ENCODE data around the gene ANKMY1.

The ANKMY1 gene

GRCh38 chr2:240502059-240502429 is 55.7 kb downstream of the ANKMY1 start:
- H4K20me1 ChIP-seq (ENCODE audit: insufficient read depth, low read length): no peaks in the 10 kb centered on the region
- no peaks in the 10 kb centered on the region for H3K36me3 ChIP-seq (replicated peaks; ENCODE audit: low read depth, low read length)
- no peak overlapping the region for H2AFZ ChIP-seq (ENCODE audit: low read depth, low read length)
- no peaks in the 10 kb centered on the region for H3K27me3 ChIP-seq (ENCODE audit: low read depth, low read length)
- no peak for TF ChIP-seq CTCF (IDR thresholded peaks at IDR 0.05; ENCODE audit: low read depth, low read length)
- no peak for TF ChIP-seq EZH2phosphoT487 (IDR thresholded peaks at IDR 0.05; ENCODE audit: low read depth)
- no peaks in the 10 kb centered on the region for H3K4me1 ChIP-seq (ENCODE audit: low read length)
- H3K27ac ChIP-seq (ENCODE audit: low read length): no peak overlapping the region
- no peak overlapping the region for H3K4me2 ChIP-seq (ENCODE audit: low read length)
- no peaks in the 10 kb centered on the region for H3K79me2 ChIP-seq (ENCODE audit: low read length)
- no peak overlapping the region for H3K4me3 ChIP-seq (ENCODE audit: low read length)
- no peak overlapping the region for H3K9ac ChIP-seq (ENCODE audit: low read length)
- no peaks in the 10 kb centered on the region for H3K9me3 ChIP-seq (ENCODE audit: insufficient read depth, low read length)

DNA sequence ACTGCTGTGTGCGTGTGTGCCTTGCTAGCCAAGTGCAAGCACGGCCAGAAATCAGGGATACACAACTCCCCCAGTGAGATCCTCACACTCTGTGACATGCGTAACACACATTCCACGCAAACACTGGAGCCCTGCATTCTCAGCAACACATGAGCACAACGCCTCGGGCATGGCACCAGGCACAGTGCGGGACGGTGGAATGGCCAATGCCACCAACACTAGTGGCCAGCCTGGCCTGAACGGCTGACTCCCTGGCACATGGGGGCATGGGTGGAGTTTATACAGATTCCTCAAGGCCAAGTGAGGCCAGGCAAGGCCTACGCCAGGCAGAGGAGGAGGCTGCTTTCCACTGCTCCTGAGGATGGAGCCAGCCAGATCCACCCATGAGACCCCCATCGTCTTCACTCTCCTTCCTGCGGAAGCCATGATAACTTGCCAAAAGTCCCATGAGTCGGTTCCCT is 56.2 kb downstream of the ANKMY1 start:
- no peak overlapping the region for H3K4me3 ChIP-seq (ENCODE audit: low read length)
- peaks cover 2% of the 10 kb centered on the region for H3K36me3 ChIP-seq (replicated peaks; ENCODE audit: low read depth, low read length)
- H3K79me2 ChIP-seq (ENCODE audit: low read length): no peaks in the 10 kb centered on the region

GRCh38 chr2:240500561-240501423 is 57.0 kb downstream of the ANKMY1 start:
- Histone ChIP-seq H3K79me2 (ENCODE audit: low read length) (no peaks in the 10 kb centered on the region), H3K27me3 (ENCODE audit: low read depth, low read length) (no peaks in the 10 kb centered on the region), H3K27ac (ENCODE audit: low read length) (no peak overlapping the region), H3K9me3 (ENCODE audit: insufficient read depth, low read length) (no peaks in the 10 kb centered on the region), H3K36me3 (replicated peaks; ENCODE audit: low read depth, low read length) (peaks cover 3% of the 10 kb centered on the region), H3K4me1 (ENCODE audit: low read length) (no peaks in the 10 kb centered on the region), H4K20me1 (ENCODE audit: insufficient read depth, low read length) (no peaks in the 10 kb centered on the region), H3K4me3 (ENCODE audit: low read length) (no peak overlapping the region), H3K4me2 (ENCODE audit: low read length) (no peak overlapping the region), H3K9ac (ENCODE audit: low read length) (no peak overlapping the region), H2AFZ (ENCODE audit: low read depth, low read length) (no peak overlapping the region)
- TF ChIP-seq CTCF (IDR thresholded peaks at IDR 0.05; ENCODE audit: low read depth, low read length) (no peak), EZH2phosphoT487 (IDR thresholded peaks at IDR 0.05; ENCODE audit: low read depth) (no peak)

More for the DNA sequence above, 56.2 kb downstream of the ANKMY1 start:
- Histone ChIP-seq H3K27ac (ENCODE audit: low read length) (no peak overlapping the region), H3K4me2 (ENCODE audit: low read length) (no peak overlapping the region), H2AFZ (ENCODE audit: low read depth, low read length) (no peak overlapping the region), H3K27me3 (ENCODE audit: low read depth, low read length) (no peaks in the 10 kb centered on the region), H3K9ac (ENCODE audit: low read length) (no peak overlapping the region), H3K9me3 (ENCODE audit: insufficient read depth, low read length) (no peaks in the 10 kb centered on the region), H3K4me1 (ENCODE audit: low read length) (no peaks in the 10 kb centered on the region), H4K20me1 (ENCODE audit: insufficient read depth, low read length) (no peaks in the 10 kb centered on the region)
- TF ChIP-seq EZH2phosphoT487 (IDR thresholded peaks at IDR 0.05; ENCODE audit: low read depth) (no peak), CTCF (IDR thresholded peaks at IDR 0.05; ENCODE audit: low read depth, low read length) (no peak)

DNA sequence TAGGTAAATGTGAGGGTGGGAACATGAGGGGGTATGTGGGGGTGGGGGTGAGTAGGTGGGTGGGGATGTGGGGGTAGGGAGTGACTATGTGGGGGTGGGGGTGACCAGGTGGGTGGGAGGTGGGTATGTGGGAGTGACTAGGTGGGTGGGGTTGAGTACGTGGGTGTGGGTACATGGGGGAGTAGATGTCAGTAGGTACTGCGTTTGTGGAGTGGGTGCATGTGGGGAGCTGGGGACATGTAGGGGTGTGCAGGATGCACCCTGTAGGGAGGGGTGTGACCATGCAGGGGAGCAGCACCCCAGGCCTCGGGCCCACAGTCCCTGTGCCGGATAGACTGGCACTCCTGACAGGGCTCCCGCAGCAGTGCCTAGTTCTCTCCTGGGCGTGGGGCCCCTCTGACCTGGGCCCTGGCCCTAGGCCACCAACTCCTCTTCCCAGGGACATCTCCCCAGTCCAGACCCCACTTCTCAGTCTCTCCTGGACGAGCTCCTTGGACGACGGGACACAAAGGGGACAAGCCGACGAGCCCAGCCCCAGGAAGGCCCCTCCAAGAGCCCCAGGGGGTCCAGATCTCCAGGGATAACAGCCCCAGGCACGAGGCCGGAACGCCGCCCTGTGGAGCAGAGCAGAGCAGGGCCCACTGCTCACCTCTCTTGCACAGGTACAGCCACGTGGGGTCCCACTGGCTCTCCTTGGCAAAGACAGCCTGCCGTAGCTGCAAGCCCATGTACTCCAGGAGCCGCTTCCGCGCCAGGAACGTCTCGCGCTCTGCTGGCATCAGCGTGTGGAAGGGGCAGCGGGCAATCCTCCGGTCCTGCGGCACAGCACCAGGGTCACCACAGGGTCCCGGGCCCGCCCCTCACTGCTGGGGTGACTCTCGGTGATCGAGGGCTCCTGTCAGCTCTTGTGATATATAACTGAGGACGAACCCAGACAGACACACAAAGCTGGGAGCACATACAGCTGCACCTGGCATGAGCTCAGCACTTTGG is 58.2 kb downstream of the ANKMY1 start:
- no peak overlapping the region for H3K27ac ChIP-seq (ENCODE audit: low read length)
- TF ChIP-seq CTCF (IDR thresholded peaks at IDR 0.05; ENCODE audit: low read depth, low read length) (no peak), EZH2phosphoT487 (IDR thresholded peaks at IDR 0.05; ENCODE audit: low read depth) (no peak)
- no peak overlapping the region for H3K4me2 ChIP-seq (ENCODE audit: low read length)
- no peak overlapping the region for H2AFZ ChIP-seq (ENCODE audit: low read depth, low read length)
- H3K9ac ChIP-seq (ENCODE audit: low read length): no peak overlapping the region
- no peaks in the 10 kb centered on the region for H4K20me1 ChIP-seq (ENCODE audit: insufficient read depth, low read length)
- no peaks in the 10 kb centered on the region for H3K27me3 ChIP-seq (ENCODE audit: low read depth, low read length)
- H3K9me3 ChIP-seq (ENCODE audit: insufficient read depth, low read length): no peaks in the 10 kb centered on the region
- H3K79me2 ChIP-seq (ENCODE audit: low read length): no peaks in the 10 kb centered on the region
- H3K4me1 ChIP-seq (ENCODE audit: low read length): no peaks in the 10 kb centered on the region
- no peak overlapping the region for H3K4me3 ChIP-seq (ENCODE audit: low read length)
- peaks cover 3% of the 10 kb centered on the region for H3K36me3 ChIP-seq (replicated peaks; ENCODE audit: low read depth, low read length)

Measured in OCI-LY3 (cell line).